Adrenal gland (tissue), 12 donors: Measurements from ENCODE around the gene CFAP65. TPM values are rescaled to one million over a fixed set of nuclear protein-coding genes. Genes with fewer than 3 reads are reported as not detected.
A peak's percentile ranks its signal among the peaks of the same experiment; 100 is the strongest.

Source experiments
- DNase-seq, 7 donors: peaks; one replicate each; pipeline ENCODE4 v3.0.0-alpha.2; 2019 to 2020
- H3K27ac ChIP-seq, 5 donors: fragments of 200-600 bp; sonication (generic) in 4 of 5; 1 replicate in 3 of 5; 2 replicates in 2 of 5; pipeline versions ENCODE4 v1.5.1 to v1.8.0; 2016 to 2020; ENCODE audit warnings: mild to moderate bottlenecking in 1 of 5
- H3K27me3 ChIP-seq: fragments of 200-600 bp; 2 replicates; pipeline ENCODE4 v1.8.0; 2021
- H3K36me3 ChIP-seq, 2 donors: fragments of 200-600 bp; replicated peaks in 1 of 2; 1 replicate in 1 of 2; 2 replicates in 1 of 2; pipeline versions ENCODE4 v1.5.1 to v1.8.0; 2018 to 2022
- H3K4me1 ChIP-seq, 2 donors: fragments of 200-600 bp; replicated peaks in 1 of 2; 1 replicate in 1 of 2; 2 replicates in 1 of 2; pipeline versions ENCODE4 v1.5.1 to v1.8.0; 2018 to 2021
- H3K4me3 ChIP-seq, 4 donors: fragments of 200-600 bp; sonication (generic) in 3 of 4; one replicate each; pipeline ENCODE4 v1.5.1; 2016 to 2018
- H3K9me3 ChIP-seq, 3 donors: fragments of 200-600 bp; sonication (generic) in 1 of 3; replicated peaks in 1 of 3; 1 replicate in 2 of 3; 2 replicates in 1 of 3; pipeline versions ENCODE4 v1.5.1 to v1.8.0; 2016 to 2021
- CTCF ChIP-seq, 6 experiments: fragments of 450-650 bp in 4 of 6; fragments of 200-600 bp in 2 of 6; sonication (generic) in 1 of 6; IDR thresholded peaks; 1 replicate in 5 of 6; 2 replicates in 1 of 6; pipeline versions ENCODE4 v1.5.1 to v1.8.0; 2016 to 2021; ENCODE audit warnings: antibody characterized with exemption in 6 of 6, mild to moderate bottlenecking in 2 of 6, moderate library complexity in 1 of 6
- POLR2A ChIP-seq, 2 donors: fragments of 450-650 bp; IDR thresholded peaks; one replicate each; pipeline ENCODE4 v1.6.1; 2017; ENCODE audit warnings: antibody characterized with exemption in 2 of 2, mild to moderate bottlenecking in 2 of 2, moderate library complexity in 1 of 2
- WGBS, 4 donors: extraction: QIAGEN DNeasy Blood & Tissue Kit in 2 of 4; methylation state at CpG; one replicate each; pipeline versions ENCODE4 v1.1.5 to v1.1.7; 2013 to 2017; 5-methylcytosine and 5-hydroxymethylcytosine counted together
- intact Hi-C, 2 donors: fragments of 100-400 bp; cut with DNase I; formaldehyde crosslinking; loops; one replicate each; pipeline versions ENCODE4 v1.14.1 to v1.15.0; 2022 to 2023
- polyA plus RNA-seq, 3 donors: library from polyadenylated mRNA; stranded (reverse); fragments of 200-250 nt in 2 of 3; fragments of 350-450 nt in 1 of 3; fragmentation: Illumina TruSeq in 1 of 3; extraction: RNeasy Lipid Tissue Mini Kit (QIAGEN cat#74804) in 1 of 3; gene quantifications; one replicate each; pipeline ENCODE4 v1.2.3, GENCODE V29; 2013 to 2014
- total RNA-seq, 9 donors: library from RNA; depleted of rRNA in 4 of 9; stranded (reverse); fragments of >200 nt in 4 of 9; fragments of 120-200 nt in 1 of 9; fragmentation: NEBNext Ultra II Directional in 1 of 9; extraction: Animal tissue kit (Norgen Biotek cat#: 25700) in 1 of 9; gene quantifications; one replicate each; pipeline versions ENCODE4 v1.1.0 to v1.2.4, GENCODE V29; 2013 to 2023
- donor health status: healthy with polysubstance abuse.
- donor health status: Bipolar disorder and iron deficiency.
- donor health status: DM: yes; HTN: yes; CAD: no.
- donor health status: DM: no; HTN: no; CAD: no.
- donor health status: DM: no; HTN: no; CAD: no.
- donor health status: DM: yes; HTN: yes; CAD: no.

Gene CFAP65
- total and polyA plus RNA-seq, 12 donors: 0.04 to 0.16 (median 0.06) TPM; not detected in 7

GRCh38 chr2:219009294-219009693 lies 32.0 kb downstream of the CFAP65 start:
- 47 to 79% (median 68%) methylated on average over 2 of the region's 2 CpGs for WGBS, 4 donors
- no peaks in the 10 kb centered on the region for H3K9me3 ChIP-seq
- peaks cover 18% of the 10 kb centered on the region for H3K27me3 ChIP-seq
- H3K4me1 ChIP-seq: no peaks in the 10 kb centered on the region
- no peak overlapping the region for H3K4me3 ChIP-seq
- intact Hi-C loops: no loop called here
- H3K36me3 ChIP-seq: no peaks in the 10 kb centered on the region
- no peak for TF ChIP-seq CTCF (IDR thresholded peaks at IDR 0.05)
- TF ChIP-seq POLR2A (IDR thresholded peaks at IDR 0.05): no peak
- H3K27ac ChIP-seq: no peak overlapping the region
- DNase-seq: no peak

DNA sequence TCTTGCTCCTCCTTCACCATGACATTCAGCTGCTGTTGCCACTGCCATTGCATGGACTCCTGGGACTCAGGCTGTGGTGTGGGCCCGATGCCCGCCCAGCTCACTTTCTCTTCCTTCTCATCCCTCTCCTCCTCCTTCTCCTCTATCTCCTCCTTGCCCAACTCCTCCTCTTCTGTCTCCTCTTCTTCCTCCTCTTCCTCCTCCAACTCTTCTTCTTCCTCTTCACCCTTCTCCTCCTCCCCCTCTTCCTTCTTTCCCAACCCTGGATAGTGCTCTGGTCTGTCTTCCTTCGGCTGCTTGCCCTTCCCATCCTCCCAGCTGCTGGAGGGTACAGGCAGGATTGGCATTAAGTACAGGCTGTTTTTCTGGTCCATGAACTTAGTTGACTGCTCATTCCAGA lies 37.3 kb downstream of the CFAP65 start:
- Histone ChIP-seq H3K9me3 (no peaks in the 10 kb centered on the region), H3K27ac (no peak overlapping the region), H3K4me1 (peaks cover 13 to 20% of the 10 kb centered on the region in 2 donors), H3K4me3 (no peak overlapping the region), H3K36me3 (no peaks in the 10 kb centered on the region), H3K27me3 (peaks cover 49% of the 10 kb centered on the region)
- no peak for TF ChIP-seq CTCF (IDR thresholded peaks at IDR 0.05)
- TF ChIP-seq POLR2A (IDR thresholded peaks at IDR 0.05): no peak
- intact Hi-C loops: no loop called here
- no peak for DNase-seq
- WGBS, 4 donors: 83 to 90% (median 89%) methylated on average over 3 of the region's 3 CpGs

- no peaks in the 10 kb centered on the region for H3K36me3 ChIP-seq
- peak overlapping the region in 1 of 5 donors; percentile 71 for H3K27ac ChIP-seq
- peaks cover 49% of the 10 kb centered on the region for H3K27me3 ChIP-seq
- TF ChIP-seq CTCF (IDR thresholded peaks at IDR 0.05) (no peak), POLR2A (IDR thresholded peaks at IDR 0.05) (no peak)
- no peaks in the 10 kb centered on the region for H3K9me3 ChIP-seq
- DNase-seq: no peak
- H3K4me1 ChIP-seq: peaks cover 13 to 20% of the 10 kb centered on the region in 2 donors
- 11 to 25% (median 18%) methylated on average over 3 to 20 of the region's 20 CpGs for WGBS, 4 donors
- peak overlapping the region in 1 of 4 donors; percentile 32 for H3K4me3 ChIP-seq
- intact Hi-C loops: no loop called here
Measured at GRCh38 chr2:219003267-219003634, 38.1 kb downstream of the CFAP65 start.

DNA sequence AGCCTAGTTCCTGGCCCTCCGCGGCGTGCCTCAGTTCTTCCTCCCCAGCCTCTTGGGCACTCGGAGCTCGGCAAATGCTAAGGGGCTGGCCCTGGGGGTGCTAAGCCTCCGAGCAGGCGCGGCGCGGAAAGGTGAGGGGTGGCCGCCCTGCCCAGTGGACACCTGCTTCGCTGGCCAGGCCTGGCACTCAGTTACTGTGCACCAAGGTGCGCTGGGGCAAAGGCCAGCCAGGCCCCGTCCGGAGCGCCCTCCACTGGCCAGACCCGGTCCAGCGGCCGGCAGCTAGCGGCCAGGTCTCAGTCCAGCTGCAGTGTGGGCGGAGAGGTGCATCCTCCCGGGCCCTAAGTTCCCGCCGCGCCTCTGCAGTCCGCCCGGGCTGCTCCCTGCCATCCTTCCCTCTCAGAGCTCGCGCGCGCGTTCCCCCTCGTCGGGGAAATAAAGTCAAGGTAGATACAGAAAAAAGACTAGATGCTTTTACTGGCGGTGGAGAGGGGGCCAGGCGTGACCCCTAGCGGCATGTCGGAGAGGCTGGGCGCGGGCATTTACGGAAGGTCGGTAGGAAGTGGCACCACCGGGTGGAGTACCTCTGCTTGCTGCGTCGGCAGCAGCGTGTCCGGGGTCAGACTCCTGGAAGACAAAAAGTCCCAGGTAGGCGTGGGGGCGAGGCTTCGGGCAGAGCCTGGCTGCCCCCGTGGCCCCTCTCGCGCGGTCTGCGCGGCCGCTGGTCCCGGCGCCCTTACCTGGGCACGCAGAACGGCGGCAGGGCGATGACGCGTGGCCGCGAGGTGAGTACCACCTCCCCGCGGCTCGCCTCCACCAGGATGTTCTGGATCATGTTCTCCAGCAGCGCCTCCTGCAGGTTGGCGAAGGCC lies 38.7 kb downstream of the CFAP65 start:
- Histone ChIP-seq H3K4me1 (peaks cover 13 to 20% of the 10 kb centered on the region in 2 donors), H3K27me3 (peaks cover 48% of the 10 kb centered on the region), H3K9me3 (no peaks in the 10 kb centered on the region), H3K36me3 (no peaks in the 10 kb centered on the region), H3K4me3 (peak overlapping the region in 1 of 4 donors; percentile 32), H3K27ac (peak overlapping the region in 1 of 5 donors; percentile 71)
- intact Hi-C loops: no loop called here
- peak in 6 of 7 donors; percentile 45 to 91 (median 66) for DNase-seq
- TF ChIP-seq CTCF (IDR thresholded peaks at IDR 0.05) (peak in 4 of 6 experiments; percentile 28 to 50 (median 40)), POLR2A (IDR thresholded peaks at IDR 0.05) (no peak)
- 0 to 2% (median 2%) methylated on average over 8 to 72 of the region's 72 CpGs for WGBS, 4 donors
